NCI-H2196 treated with DMSO at 0.1 percent for 48 hours (cell line): ENCODE measurements around the gene SLC22A5.
"Not testable (repeated sequence)": the region's sequence is repeated elsewhere in the genome, so short reads cannot be mapped to it uniquely, and the experiment has no call there.

Experiments used
- DNase-seq: peaks from one replicate; lab custom pipeline; 2025; ENCODE audit not compliant: unreplicated experiment; lab: John Stamatoyannopoulos, UW

The SLC22A5 gene

DNA sequence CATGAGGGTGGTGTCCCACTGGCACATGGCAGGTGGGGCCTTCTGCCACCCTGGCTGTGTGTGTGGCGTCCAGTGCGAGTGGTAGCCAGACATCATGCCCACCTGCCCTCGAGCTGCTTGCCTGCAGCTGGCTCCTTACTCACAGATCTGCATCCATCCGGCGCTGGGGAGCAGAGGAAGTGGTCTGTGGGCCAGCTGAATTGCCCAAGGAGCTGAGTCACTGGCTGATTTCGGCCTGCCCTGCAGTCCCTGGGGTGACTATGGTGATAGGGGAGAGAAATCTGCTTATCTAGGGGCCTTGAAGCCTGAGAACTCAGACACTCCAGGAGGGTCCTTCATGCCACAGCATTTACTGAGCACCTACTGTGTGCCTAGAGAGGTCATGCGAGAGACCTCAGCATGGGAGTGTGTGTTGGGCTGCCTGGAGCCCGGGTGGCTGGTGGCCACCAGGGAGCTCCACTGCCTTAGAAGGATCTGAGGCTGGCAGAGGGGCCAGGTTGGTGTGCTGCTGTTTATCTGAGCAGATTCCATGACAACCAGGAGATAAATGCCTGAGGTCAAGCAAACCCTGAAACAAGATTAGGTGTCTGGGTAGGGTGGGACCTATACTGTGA, 57.1 kb downstream of the SLC22A5 start:
- DNase-seq = peak; percentile 15

DNA sequence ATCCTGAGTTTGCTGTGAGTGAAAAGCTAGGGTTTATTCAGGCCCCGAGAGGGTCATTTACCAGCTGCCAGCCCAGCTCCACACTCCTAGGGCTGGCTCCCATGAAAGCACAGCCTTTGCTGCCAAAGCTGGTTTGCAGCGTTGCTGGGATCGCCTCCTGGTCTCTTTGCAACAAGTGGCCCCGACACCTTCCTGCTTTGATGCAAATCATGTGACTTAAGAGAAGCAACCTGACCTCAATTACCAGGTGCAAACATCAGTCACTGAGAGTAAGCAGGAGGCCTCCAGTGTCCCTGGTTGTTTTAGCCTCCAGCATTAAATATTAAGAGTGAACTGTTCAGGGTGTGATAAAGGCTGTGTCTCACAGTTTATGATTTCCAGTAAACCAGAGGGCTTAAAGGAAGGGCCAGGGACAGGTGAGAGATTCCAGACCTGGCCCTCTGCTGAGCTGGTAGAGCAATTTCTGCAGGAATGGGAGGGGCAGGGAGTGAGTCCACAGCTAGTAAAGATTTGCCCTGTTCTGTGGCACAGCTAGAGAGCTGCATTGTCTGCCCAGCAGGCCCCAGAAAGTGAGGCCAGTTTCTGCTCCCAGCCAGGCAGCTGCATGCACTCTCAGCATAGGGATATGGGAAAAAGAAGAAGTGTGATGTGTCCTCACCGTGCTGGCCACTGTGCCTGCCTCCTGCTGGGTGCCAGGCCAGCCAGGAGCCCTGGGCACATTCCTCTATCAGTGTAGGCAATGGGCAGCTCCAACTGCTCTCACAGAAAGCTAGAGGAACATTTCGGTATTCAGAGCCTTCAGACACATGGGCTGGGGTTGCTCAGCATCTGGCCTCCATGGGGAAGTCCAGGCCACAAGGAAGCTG, 58.0 kb downstream of the SLC22A5 start:
- peak; percentile 73 for DNase-seq

DNA sequence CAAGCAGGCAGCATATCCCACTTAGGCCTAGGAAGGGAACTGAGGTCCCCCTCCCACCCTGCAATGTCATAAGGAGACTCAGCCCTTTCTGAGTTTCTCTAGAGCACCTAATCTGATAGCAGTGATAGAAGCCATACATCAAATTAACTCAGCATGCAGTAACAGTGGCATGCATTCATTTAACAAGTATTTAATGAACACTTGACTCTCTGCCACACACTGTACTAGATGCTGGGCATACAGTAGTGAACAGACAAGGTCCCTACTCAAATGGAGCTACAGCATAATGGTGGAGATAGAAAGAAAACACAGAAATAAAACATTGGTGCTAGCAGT, 58.6 kb downstream of the SLC22A5 start:
- no peak for DNase-seq

DNA sequence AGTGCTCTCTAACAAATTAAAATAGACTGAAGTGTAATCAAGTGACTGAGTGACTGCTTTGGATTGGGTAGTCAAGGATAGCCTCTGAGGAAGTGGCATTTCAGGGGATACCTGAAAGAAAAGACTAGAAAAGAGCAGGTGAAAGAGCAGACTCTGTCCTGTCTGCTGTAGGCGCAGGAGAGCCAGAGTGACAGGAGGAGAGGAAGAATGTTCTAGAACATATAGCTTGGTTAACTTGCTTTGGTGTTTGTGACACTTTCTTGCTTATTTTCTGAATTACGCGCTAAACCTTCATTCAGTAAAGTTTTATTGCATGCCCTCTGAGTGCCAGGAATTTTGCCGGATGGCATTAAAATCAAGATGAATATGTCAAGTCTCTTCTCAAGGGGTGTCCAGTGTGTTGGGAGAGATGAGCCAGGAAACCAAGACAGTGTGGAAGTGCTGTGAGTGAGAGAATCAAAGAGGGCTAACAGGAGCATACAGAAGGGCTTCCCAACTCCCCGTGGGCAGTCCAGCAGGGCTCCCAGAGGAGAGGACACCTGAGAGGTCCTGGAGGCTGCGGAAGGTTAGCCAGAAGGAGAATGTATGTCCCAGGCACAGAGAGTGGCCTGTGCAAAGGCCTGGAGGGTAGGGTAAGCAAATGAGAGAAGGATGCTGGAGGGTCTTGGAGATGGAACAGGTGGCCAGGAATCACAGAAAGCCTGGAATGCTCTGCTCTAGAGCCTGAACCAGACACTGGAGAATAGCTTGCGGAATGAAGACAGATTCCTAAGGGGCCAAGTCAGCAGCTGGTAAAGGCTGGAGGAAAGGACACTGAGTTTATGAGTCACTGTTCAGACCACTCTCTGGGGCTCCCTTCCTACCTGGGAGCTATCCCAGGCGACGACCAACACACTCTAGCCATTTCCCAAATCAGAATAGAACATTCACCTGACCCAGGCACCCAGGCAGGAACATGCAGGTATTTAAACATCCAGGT, 59.3 kb downstream of the SLC22A5 start:
- no peak for DNase-seq

DNA sequence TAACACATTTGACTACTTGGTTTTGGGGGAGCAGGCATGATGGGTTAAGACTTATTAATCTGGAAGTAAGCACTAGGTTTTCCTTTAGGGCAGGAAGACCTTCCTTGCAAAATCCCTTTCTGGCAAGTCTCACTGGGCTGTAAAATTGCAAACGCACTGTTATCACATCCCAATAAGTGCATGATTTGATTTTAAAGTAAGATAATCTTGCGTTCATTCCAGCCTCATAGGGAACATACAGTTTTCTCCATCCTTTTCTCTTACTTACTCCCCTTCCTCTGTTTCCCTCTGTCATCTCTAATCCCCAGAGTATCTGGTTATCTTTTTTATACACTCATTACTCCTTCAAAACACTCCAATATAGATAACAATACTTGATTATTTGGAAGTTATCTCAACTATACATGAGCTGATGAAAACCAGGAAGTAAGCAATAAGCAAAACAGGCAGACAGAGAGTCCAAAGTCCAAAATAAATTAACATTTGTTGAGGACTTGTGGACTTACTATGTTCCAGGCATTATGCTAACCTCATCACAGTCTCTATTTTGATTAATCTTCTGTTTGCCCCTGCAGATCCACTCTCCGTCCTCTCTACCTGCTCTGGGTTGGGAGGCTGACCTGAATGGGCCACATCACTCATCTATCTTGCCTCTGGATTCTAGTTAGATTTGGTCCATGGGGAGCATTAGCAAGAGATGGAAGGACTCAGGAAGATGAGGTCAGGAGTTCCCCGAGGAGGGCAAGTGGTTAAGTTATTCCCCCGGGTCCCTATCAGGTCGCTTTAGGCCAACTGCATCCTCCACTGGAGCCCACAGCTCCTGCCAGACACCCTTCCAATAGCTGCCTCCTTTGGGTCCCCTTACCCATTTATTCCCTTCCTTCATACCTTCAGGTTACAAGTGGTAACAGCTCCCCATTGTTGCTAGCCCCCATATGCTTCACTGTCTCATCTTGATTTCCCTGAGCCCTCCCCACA, 60.2 kb downstream of the SLC22A5 start:
- DNase-seq = no peak

DNA sequence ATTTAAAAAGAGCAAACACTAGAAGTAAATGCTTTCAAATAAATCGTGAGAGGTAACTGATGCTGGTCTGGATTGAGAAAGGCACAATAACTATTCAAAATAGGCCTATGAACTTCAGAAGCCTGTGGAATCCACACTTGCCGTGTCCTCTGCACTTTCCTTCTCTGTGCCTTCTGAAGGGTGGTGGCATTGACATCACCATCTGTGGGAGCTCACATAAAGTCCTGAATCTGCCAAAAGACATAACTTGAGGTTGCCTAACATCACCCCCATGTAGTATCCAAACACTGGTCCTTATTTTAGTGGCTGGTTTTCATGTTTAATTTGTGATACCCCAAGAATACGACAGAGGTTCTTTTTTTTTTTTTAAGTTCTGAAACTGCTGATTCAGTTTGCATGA, 61.2 kb downstream of the SLC22A5 start:
- no peak for DNase-seq

DNA sequence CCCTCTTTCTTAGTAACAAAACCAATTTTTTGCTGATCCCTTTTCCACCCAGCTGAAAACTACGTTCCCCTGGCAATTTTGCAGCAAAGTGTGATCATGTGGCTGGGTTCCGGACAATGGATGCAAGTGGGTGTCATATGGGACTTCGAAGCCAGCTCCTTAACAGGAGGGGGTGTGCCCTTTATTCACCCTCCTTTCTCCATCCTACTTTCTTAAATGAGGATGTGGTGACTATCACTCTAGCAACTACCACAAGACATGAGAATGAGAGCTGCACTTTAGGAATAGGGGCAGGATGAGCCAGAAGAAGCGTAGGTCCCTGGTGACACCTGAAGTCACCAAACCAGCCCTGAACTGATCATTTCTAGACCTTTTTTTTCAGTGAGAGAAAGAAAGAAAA, 62.1 kb downstream of the SLC22A5 start:
- DNase-seq = no peak

DNA sequence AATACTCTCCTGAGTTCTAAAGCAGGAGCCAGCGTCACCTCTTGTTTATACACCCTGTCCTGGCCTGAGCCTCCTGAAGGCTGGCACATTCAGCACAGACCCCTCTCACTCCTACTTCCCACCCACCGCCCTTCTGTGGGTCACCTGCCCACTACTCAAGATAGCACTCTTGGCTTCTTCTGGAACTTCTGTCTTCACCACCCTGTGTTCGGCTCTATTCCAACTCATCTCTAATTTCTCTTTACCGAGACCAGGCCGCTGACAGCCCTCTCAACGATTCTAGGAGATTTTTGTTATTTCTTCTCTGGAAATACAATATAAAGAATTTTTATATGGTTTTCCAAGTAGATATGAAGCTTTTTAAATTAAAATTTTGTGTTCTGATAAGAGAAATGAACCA, 63.6 kb downstream of the SLC22A5 start:
- no peak for DNase-seq

DNA sequence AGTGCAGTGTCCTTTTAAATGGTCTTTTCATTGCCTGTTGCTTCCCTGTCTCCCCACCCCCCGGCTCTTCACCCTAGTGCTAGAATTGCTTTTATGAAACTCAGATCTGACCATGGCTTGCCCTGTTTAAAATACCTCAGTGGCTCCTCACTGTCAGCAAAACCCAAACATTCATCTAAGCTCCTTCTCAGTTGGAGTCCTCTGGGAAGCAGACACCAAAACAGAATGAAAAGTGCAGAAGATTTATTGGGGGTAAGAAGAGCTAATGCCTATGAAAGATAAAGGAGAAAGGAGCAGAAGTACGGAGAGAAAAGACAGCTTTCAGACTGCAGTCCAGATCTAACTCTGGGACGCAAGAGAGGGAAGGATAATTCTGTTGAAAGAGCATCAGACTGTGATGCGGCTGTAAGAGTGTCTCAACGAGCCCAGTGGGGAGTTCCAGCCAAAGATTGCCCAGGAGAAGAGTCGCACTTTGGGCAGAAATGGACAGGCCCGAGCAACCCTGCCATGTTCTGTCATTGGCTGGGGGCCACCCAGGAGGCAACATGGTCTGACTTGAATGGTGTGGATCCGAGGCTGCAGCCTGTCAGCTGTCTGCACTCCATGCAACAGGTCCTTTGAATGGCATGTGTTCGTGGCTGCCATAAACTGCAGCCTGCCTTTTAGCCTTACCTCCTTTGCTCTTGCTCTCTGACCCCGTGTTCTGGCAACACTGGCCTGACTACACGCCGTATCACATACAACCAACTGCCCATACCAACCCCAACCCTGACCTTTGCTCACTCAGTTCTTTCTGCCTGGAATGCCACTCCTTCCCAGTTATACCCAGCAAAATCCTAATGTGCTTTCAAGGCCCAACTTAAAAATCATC, 65.1 kb downstream of the SLC22A5 start:
- no peak for DNase-seq

DNA sequence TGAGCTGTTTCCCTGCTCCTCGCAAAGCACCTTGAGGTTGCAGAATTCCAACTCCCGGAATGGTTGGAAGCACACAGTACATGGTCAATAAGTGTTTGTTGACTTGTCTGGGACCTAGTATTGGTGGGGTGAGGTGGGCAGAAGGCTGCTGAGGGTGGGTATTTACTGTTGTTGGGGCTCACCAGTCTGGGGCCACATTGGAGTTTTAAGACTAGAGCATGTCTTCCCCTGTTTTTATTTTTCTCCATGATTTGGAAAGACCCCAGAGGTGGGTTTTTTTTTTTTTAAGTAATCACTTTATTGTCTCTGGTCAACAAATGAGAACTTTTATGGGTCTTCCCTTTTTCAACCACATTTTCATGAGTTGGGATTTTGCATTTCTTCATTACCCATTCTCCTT, 65.9 kb downstream of the SLC22A5 start:
- DNase-seq = no peak

DNA sequence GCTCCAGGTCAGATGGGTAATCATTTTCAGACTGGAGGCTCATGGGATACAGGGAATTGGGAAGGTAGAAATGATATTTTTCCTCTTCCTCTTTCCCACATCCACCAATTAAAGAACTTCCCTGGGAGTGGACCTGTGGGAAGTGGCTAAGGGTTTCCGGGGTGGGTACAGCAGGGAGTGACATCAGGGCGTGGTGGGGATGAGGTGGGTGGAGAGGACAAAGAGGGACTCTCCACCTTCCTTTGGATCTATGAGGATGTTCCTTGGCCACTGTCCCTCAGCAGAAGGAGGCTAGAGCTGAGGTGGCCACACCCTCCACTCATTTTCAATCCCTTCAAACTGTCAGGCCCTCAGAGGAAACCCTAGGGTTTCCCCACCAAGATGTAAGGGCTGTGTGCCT, 66.4 kb downstream of the SLC22A5 start:
- DNase-seq = no peak

DNA sequence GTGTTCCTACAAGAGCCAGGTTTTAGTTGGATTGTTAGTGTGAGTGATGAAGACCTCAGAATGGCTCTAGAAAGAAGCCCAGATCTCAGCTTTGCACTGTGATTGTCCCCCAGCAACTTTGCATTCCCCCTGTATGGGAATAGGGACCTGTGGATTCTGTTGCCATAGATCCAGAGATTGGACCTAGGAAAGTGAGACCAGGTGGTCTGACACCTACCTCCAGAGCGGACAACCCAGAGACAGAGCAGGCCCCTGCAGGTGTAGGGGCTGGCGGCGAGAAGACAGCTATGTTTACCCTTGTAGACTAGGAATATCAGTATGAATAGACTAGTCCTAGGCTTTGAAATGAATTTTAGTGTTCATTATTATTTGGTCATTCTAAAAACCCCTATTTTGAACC, 67.4 kb downstream of the SLC22A5 start:
- DNase-seq = no peak

DNA sequence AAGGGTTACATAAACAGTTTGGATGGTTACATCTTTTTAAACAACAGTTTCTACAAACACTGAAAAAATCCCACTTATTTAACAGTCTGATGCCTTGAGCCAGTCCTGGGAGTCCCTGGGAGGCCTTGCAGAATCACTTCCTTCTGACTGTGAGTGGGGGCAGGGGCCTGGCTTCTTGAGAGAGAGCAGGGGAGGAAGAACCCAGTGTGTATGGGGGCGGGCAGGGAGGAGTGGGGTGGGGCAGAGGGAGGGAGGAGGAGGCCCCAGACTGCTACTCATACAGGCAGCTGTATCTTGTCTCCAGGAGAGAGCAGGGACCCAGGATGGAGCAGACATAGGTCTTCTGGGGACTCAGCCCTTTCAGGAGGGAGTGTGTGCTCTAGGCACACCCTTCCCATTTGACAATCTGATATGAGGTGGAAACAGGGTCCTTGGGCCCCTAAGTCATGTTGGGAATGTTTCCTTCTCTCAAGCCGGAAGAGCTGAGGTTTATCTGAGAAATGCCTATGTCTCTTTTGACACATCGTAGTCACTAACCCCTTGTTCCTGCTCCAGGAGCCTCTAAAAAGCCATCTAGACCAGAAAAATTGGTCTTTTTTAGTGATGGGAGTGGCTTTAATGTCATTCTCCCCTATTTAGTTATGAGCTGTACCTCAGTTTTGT, 68.2 kb downstream of the SLC22A5 start:
- DNase-seq = no peak

DNA sequence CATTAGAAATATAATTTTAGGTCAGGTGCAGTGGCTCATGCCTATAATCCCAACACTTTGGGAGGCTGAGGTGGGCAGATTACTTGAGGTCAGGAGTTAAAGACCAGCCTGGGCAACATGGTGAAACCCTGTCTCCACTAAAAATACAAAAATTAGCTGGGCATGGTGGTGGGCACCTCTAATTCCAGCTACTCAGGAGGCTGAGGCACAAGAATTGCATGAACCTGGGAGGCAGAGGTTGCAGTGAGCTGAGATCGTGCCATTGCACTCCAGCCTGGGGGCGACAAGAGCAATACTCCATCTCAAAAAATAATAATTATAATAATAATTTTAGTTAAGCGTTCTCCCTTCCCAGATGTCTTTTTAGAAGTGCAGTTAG, 68.7 kb downstream of the SLC22A5 start:
- not testable (repeated sequence) for DNase-seq

DNA sequence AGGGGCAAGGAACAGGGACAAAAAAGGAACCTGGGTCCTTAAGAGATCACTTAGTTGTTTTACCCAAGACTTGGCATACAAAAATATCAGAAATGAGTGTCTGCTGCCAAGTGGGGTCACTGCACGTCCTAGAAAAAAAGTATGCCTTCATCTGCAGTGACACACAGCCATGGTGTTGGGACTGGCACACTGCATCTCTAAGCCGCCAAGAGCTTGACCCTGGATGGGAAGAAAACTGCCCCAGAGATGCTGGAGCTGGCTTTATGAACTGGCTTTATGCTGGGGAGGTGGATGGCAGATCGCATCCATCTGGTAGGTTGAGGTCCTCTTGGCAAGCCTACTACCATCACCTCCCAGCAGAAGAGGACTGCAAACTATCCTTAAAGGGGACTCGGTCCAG, 69.4 kb downstream of the SLC22A5 start:
- no peak for DNase-seq

DNA sequence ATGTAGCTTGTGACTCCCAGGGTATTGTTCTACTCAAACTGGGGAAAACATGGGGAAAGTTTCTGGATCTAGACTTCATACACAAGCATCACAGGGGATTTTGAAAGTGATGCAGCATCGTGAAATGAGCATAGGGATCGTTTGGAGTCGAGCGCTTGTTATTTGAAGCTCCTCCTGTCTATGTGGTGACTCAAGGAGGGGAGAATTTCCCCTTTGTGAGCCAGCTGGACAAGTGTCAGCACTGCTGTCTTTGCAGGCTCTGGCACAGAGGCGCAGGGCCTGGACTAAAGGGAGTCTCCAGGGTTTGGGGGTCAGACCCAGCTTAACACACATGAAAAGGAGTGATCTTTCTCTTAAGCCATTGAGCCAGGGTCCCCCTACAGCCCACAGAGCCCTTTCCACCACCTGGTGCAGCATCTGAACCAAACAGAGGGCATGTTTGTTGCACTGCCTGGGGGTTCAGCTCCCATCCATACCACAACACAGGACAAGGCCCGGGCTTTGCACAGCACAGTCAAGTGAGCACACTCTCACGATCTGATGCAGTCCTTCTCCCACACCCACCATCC, 70.1 kb downstream of the SLC22A5 start:
- DNase-seq = no peak

DNA sequence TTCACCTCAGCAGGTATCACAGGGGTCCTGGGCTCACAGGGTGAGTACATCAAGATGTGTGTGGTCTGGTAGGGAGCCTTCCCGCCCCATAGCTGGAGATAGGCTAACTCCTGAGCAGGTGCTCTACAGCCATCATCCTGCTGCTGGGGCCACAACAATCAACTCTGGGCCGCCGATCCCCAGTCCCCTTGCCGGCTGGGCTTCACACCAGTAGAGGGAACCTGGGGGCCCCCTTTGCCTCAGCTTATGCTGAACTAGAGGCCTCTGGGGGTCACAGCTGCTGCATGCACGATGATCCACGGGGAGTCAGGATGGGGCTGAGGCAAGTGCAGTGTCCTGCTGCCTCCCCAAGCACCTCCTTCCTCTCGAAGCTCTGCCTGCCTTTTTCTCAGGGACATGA, 74.6 kb downstream of the SLC22A5 start:
- no peak for DNase-seq
